Heart left ventricle (tissue), 13 donors: ENCODE measurements around the gene SELENOK.

Experiments used
- CTCF ChIP-seq, 12 donors: fragments of 200-600 bp; sonication (generic) in 4 of 12; IDR thresholded peaks; one replicate each; pipeline versions ENCODE4 v1.5.0 to v1.8.0; 2018 to 2022; ENCODE audit warnings: antibody characterized with exemption in 12 of 12, mild to moderate bottlenecking in 5 of 12
- POLR2A ChIP-seq, 2 donors: fragments of 450-650 bp; IDR thresholded peaks; one replicate each; pipeline ENCODE4 v1.6.1; 2017; ENCODE audit warnings: antibody characterized with exemption in 2 of 2, mild to moderate bottlenecking in 2 of 2, moderate library complexity in 2 of 2
- donor health status: ischemic (EF 13 %, LVEDD 7.1; RV severe dilation, severe dysfunction).
- donor health status: DM: no; HTN: yes; CAD: no.
- donor health status: DM: no; HTN: no; CAD: no.
- donor health status: ischemic (EF 25% LVEDD 6.9; RV normal size, moderate dysfunction).
- donor health status: ischemic (EF 25% LVEDD 5.7; RV mildly dilated, moderate dysfunction).
- donor health status: ischemic (EF 35%, LVEDD 5.7; RV mildly dilated, moderate dysfunction).
- donor health status: nonischemic (EF 11% LVEDD 7.7; RV severe dilation, severe dysfunction).
- donor health status: DM: yes; HTN: yes; CAD: no.
- donor health status: PGD.
- donor health status: ischemic (EF 29% LVEDD 5.4; RV normal size, mild dysfunction).
- donor health status: nonischemic (EF 23%, LVEDD 6.1; RV moderate dilation, normal function).

- no peak for TF ChIP-seq CTCF (IDR thresholded peaks at IDR 0.05)
- no peak for TF ChIP-seq POLR2A (IDR thresholded peaks at IDR 0.05)
Measured at GRCh38 chr3:53902067-53902466, 10.4 kb upstream of the SELENOK start.
